H1 (cell line): ENCODE data around the gene UBE2D3. TPM values are rescaled to one million over a fixed set of nuclear protein-coding genes. Genes with fewer than 3 reads are reported as not detected.

Experiments used
- CEBPB ChIP-seq: IDR thresholded peaks from 2 replicates; pipeline ENCODE4 v1.6.1; 2012; ENCODE audit warnings: low read depth, low read length
- CHD7 ChIP-seq: fragments of 300-600 bp; sonication (generic); IDR thresholded peaks from 2 replicates; pipeline ENCODE4 v1.7.1; 2012; ENCODE audit warnings: low read length, moderate library complexity, mild to moderate bottlenecking, inconsistent platforms; ENCODE audit not compliant: insufficient replicate concordance
- KDM5A ChIP-seq: fragments of 200-600 bp; IDR thresholded peaks from 2 replicates; pipeline ENCODE4 v1.7.1; 2012; ENCODE audit warnings: mild to moderate bottlenecking, low read length, inconsistent platforms, mixed read lengths
- PHF8 ChIP-seq: fragments of 200-600 bp; sonication (generic); conservative IDR thresholded peaks from 2 replicates; pipeline ENCODE4 v1.7.1; 2012; ENCODE audit warnings: low read depth, mild to moderate bottlenecking, inconsistent platforms, low read length, moderate library complexity
- USF2 ChIP-seq: IDR thresholded peaks from 2 replicates; pipeline ENCODE4 v1.6.1; 2011; ENCODE audit warnings: low read length, improper control_type of control experiment
- polyA plus RNA-seq, 7 experiments: library from polyadenylated mRNA; depleted of rRNA in 3 of 7; stranded (reverse) in 5 of 7; unstranded in 2 of 7; fragments of >200 nt in 5 of 7; fragments of 200-250 nt in 2 of 7; gene quantifications; 1 replicate in 5 of 7; 2 replicates in 1 of 7; 4 replicates in 1 of 7; pipeline versions ENCODE4 v1.2.1 to v1.2.3, GENCODE V29; 2011 to 2013; ENCODE audit warnings: missing spikeins in 2 of 7, mixed read lengths in 2 of 7
- total RNA-seq: library from RNA; stranded (reverse); fragmentation: NEBNext Ultra II Directional; extraction: Animal tissue kit (Norgen Biotek cat#: 25700); gene quantifications from 2 replicates; pipeline ENCODE4 v1.2.1, GENCODE V29; 2021

Gene UBE2D3
- total and polyA plus RNA-seq, 2 of the 8 experiments (the other 6 are each of a cell fraction or from before 2014, with no cell fraction given), result 396 to 544 TPM

- TF ChIP-seq KDM5A, result no peak
- no peak for TF ChIP-seq CHD7
- no peak for TF ChIP-seq PHF8
- no peak for TF ChIP-seq CEBPB
- no peak for TF ChIP-seq USF2
These were observed 68.8 kb downstream of the UBE2D3 start (continued) for GRCh38 chr4:102758241-102759160.
